GM12878 (cell line): ENCODE data around the gene LIPM. TPM values are rescaled to one million over a fixed set of nuclear protein-coding genes. Genes with fewer than 3 reads are reported as not detected.
A peak's percentile ranks its signal among the peaks of the same experiment; 100 is the strongest.

Source experiments
- ATAC-seq: fragments of 200-7000 bp; cut with Tn5 transposase; 3 replicates; pipeline ENCODE4 v1.9.1; 2020; ENCODE audit warnings: mild to moderate bottlenecking, moderate library complexity
- BruUV-seq: library from RNA; stranded (reverse); fragments of 400-500 nt; replicated peaks from 2 replicates; lab custom pipeline; 2021; lab: Mats Ljungman, UMichigan
- CTCF ChIA-PET: fragments of 300-600 bp; sonication (Branson Sonifier 250); formaldehyde crosslinking; extraction: SDS; loops from one replicate; lab custom pipeline; 2021; ENCODE audit warnings: inconsistent platforms; lab: Yijun Ruan, JAX
- POLR2A ChIA-PET: fragments of 350-600 bp; formaldehyde crosslinking; extraction: SDS; loops from one replicate; lab custom pipeline; 2021; ENCODE audit warnings: inconsistent platforms; lab: Charles Lee
- RAD21 ChIA-PET: fragments of 300-600 bp; sonication (Branson Sonifier 250); formaldehyde crosslinking; loops from one replicate; lab custom pipeline; 2023; ENCODE audit warnings: antibody characterized with exemption; ENCODE audit not compliant: unreplicated experiment; lab: Charles Lee
- SMC1A ChIA-PET: fragments of 300-600 bp; sonication (Branson Sonifier 250); formaldehyde crosslinking; loops from one replicate; lab custom pipeline; 2023; ENCODE audit not compliant: unreplicated experiment, uncharacterized antibody; lab: Charles Lee
- DNase-seq: peaks from one replicate; pipeline ENCODE4 v3.0.0-alpha.2; 2011; ENCODE audit warnings: low read depth, low spot score
- FAIRE-seq: peaks from 3 replicates; lab custom pipeline; 2011; peaks lifted over from hg19 to GRCh38; lab: Jason Lieb, UNC
- H2AFZ ChIP-seq: 2 replicates; pipeline ENCODE4 v1.6.0; 2011; ENCODE audit warnings: low read depth, low read length, control low read depth; ENCODE audit not compliant: control insufficient read depth
- H3K27ac ChIP-seq: 2 replicates; pipeline ENCODE4 v1.5.1; 2011; ENCODE audit warnings: control low read depth; ENCODE audit not compliant: control insufficient read depth, insufficient read depth
- H3K27me3 ChIP-seq, 2 experiments: replicated peaks in 1 of 2; 2 replicates each; pipeline versions ENCODE4 v1.6.0 to v1.6.1; 2011; ENCODE audit warnings: low read length in 1 of 2; ENCODE audit not compliant: control insufficient read depth in 2 of 2, insufficient read depth in 2 of 2
- H3K36me3 ChIP-seq, 2 experiments: 2 replicates each; pipeline ENCODE4 v1.5.1; 2011; ENCODE audit warnings: low read length in 1 of 2; ENCODE audit not compliant: control insufficient read depth in 2 of 2, insufficient read depth in 2 of 2
- H3K4me1 ChIP-seq: 2 replicates; pipeline ENCODE4 v1.6.1; 2011; ENCODE audit warnings: mild to moderate bottlenecking, low read length, moderate library complexity, mixed read lengths; ENCODE audit not compliant: control insufficient read depth, insufficient read depth
- H3K4me2 ChIP-seq: 2 replicates; pipeline ENCODE4 v1.6.0; 2011; ENCODE audit warnings: control low read depth; ENCODE audit not compliant: control insufficient read depth, insufficient read depth
- H3K4me3 ChIP-seq: fragments of 200-600 bp; sonication (generic); 2 replicates; pipeline ENCODE4 v1.5.1; 2016
- H3K79me2 ChIP-seq: 2 replicates; pipeline ENCODE4 v1.6.0; 2011; ENCODE audit warnings: low read length; ENCODE audit not compliant: control insufficient read depth, insufficient read depth
- H3K9ac ChIP-seq: 2 replicates; pipeline ENCODE4 v1.8.0; 2011; ENCODE audit warnings: low read length, control low read depth, mixed read lengths; ENCODE audit not compliant: control insufficient read depth, insufficient read depth
- H3K9me3 ChIP-seq: replicated peaks from 3 replicates; pipeline ENCODE4 v1.5.1; 2011; ENCODE audit warnings: mild to moderate bottlenecking, low read length; ENCODE audit not compliant: control insufficient read depth, insufficient read depth
- H4K20me1 ChIP-seq: 2 replicates; pipeline ENCODE4 v1.6.0; 2011; ENCODE audit not compliant: control insufficient read depth, insufficient read depth
- HDAC6 ChIP-seq: fragments of 200-600 bp; sonication (generic); IDR thresholded peaks from one replicate; pipeline ENCODE4 v1.8.0; 2017; ENCODE audit warnings: antibody characterized with exemption; ENCODE audit not compliant: unreplicated experiment
- JUNB ChIP-seq: IDR thresholded peaks from 2 replicates; pipeline ENCODE4 v1.6.1; 2016; ENCODE audit warnings: antibody characterized with exemption, mild to moderate bottlenecking
- POU2F2 ChIP-seq: IDR thresholded peaks from 3 replicates; pipeline ENCODE4 v1.6.1; 2011; ENCODE audit warnings: low read depth, mild to moderate bottlenecking, low read length, borderline replicate concordance
- WGBS: methylation state at CpG from one replicate; pipeline ENCODE4 v1.1.6; 2016; ENCODE audit warnings: low lambda C conversion rate; ENCODE audit not compliant: insufficient replicate concordance, insufficient coverage; ENCODE audit errors: missing lambda C conversion rate; 5-methylcytosine and 5-hydroxymethylcytosine counted together
- in situ Hi-C: fragments of 300-500 bp; cut with MboI; formaldehyde crosslinking; loops from 9 replicates; pipeline ENCODE4 v1.14.3; 2018; ENCODE audit warnings: mixed read lengths
- intact Hi-C: fragments of 100-400 bp; cut with micrococcal nuclease; formaldehyde crosslinking; loops from one replicate; pipeline ENCODE4 v1.14.2; 2022; ENCODE audit not compliant: unreplicated experiment
- polyA plus RNA-seq, 11 experiments: library from polyadenylated mRNA; depleted of rRNA in 4 of 11; unstranded in 6 of 11; stranded (reverse) in 5 of 11; fragments of >200 nt; fragmentation: Nextera tagmentation in 4 of 11; fragmentation: Illumina TruSeq in 1 of 11; extraction: Ambion mirVana in 4 of 11; extraction: Trizol in 1 of 11; gene quantifications; 1 replicate in 1 of 11; 2 replicates in 10 of 11; pipeline versions ENCODE4 v1.2.1 to v1.2.3, GENCODE V29; 2011 to 2016; ENCODE audit warnings: inconsistent platforms in 2 of 11, missing spikeins in 2 of 11, low read depth in 1 of 11
- total RNA-seq, 4 experiments: library from RNA; depleted of rRNA in 3 of 4; stranded (reverse); fragments of >200 nt in 3 of 4; fragmentation: Illumina TruSeq in 1 of 4; extraction: Trizol in 1 of 4; gene quantifications; 2 replicates each; pipeline versions ENCODE4 v1.2.1 to v1.2.3, GENCODE V29; 2013 to 2021

The LIPM gene
- total and polyA plus RNA-seq, 10 of the 15 experiments (the other 5 are each of a cell fraction or from before 2014, with no cell fraction given) = not detected

DNA sequence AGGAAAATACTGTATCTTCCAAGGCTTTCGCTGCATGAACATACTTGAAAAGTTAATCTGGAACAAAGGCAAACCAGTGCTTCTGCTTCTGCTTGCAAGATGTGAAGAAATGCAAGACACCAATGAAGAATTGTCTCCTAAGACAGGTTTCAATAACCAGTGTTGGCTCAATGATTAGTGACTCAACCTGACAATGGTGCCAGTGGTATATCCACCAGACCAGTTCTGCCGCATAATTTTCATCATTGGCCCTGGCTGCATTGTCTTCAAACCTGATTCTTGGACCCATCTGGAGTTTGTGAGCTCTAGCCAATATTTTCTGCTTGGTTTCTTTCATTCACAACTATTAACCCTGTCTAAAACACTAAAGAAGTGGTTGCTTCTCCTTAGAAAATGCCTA, 63.9 kb downstream of the LIPM start:
- SMC1A ChIA-PET = interaction anchor here (1.0 to 7.2 kb wide), 2 partner anchors 31 to 65 kb away, joined by 5 to 82 read pairs; no protein-coding TSS in a partner anchor
- Histone ChIP-seq H3K79me2 (no peaks in the 10 kb centered on the region), H3K4me3 (no peak overlapping the region), H3K9me3 (no peaks in the 10 kb centered on the region), H3K27me3 (no peaks in the 10 kb centered on the region), H3K9ac (no peak overlapping the region), H3K36me3 (no peaks in the 10 kb centered on the region), H3K4me1 (no peaks in the 10 kb centered on the region), H3K27ac (no peak overlapping the region), H2AFZ (no peak overlapping the region), H3K4me2 (no peak overlapping the region), H4K20me1 (no peaks in the 10 kb centered on the region)
- DNase-seq (no peak), FAIRE-seq (no peak), ATAC-seq (no peak)
- in situ Hi-C loops = no loop called here
- BruUV-seq = no TSS peak
- TF ChIP-seq JUNB = no peak
- CTCF ChIA-PET = interaction anchor here (11.9 kb wide), 1 partner anchor 32 kb away, joined by 160 read pairs; no protein-coding TSS in a partner anchor
- RAD21 ChIA-PET = no interaction called here
- 95% methylated on average over 2 of the region's 2 CpGs for WGBS
- POLR2A ChIA-PET = no interaction called here
- intact Hi-C loops = no loop called here

DNA sequence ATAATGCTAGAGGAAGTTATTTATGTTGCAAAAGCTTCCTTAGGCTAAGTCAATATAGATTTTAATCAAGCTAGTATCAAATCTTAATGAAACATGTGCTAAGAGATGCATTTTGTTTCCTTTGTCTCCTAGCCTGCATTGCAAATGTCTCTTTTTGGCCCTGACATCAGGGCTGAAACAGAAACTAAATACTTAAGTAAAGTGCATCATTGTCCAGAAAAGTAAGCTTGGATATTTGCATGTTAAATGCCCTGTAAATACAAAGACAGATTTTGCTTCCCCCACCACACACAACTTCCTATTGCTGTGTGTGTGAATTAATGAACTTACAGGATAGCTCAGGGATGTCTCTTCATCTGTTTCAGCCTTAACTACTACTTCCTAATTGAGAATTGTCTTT, 67.6 kb downstream of the LIPM start:
- FAIRE-seq (peak; percentile 79), ATAC-seq (peak; percentile 50; the same call in 2 of the 3 replicates), DNase-seq (no peak)
- TF ChIP-seq POU2F2 (peak; percentile 25; the same call in 1 of the 3 replicates), HDAC6 (no peak)
- intact Hi-C loops (no loop called here), in situ Hi-C loops (no loop called here)
- no TSS peak for BruUV-seq
- ChIA-PET SMC1A (interaction anchor here (0.6 to 2.9 kb wide), 14 partner anchors 10 to 483 kb away, joined by 3 to 24 read pairs (median 4); partner anchors contain the start of gene STAMBPL1), RAD21 (interaction anchor here (0.5 to 1.6 kb wide), 4 partner anchors 34 to 120 kb away, joined by 3 to 12 read pairs (median 4); partner anchors contain the start of gene FAS), POLR2A (interaction anchor here (0.6 kb wide), 1 partner anchor 22 kb away, joined by 3 read pairs; no protein-coding TSS in a partner anchor), CTCF (interaction anchor here (1.0 to 11.9 kb wide), 7 partner anchors 14 to 117 kb away, joined by 3 to 160 read pairs (median 4); no protein-coding TSS in a partner anchor)
- no peaks in the 10 kb centered on the region for H3K4me1 ChIP-seq
- no peaks in the 10 kb centered on the region for H4K20me1 ChIP-seq
- no peak overlapping the region for H3K27ac ChIP-seq
- H2AFZ ChIP-seq = peak overlapping the region; percentile 45; the same call in 1 of the 2 replicates
- H3K9ac ChIP-seq = no peak overlapping the region
- no peaks in the 10 kb centered on the region for H3K27me3 ChIP-seq
- no peaks in the 10 kb centered on the region for H3K36me3 ChIP-seq
- no peaks in the 10 kb centered on the region for H3K79me2 ChIP-seq
- no peak overlapping the region for H3K4me2 ChIP-seq
- no peaks in the 10 kb centered on the region for H3K9me3 ChIP-seq
- H3K4me3 ChIP-seq = no peak overlapping the region

Other genes with a start within 250 kb of the LIPM start
Only the 7 nearest of the 9 such genes appear.
- not detected in 2 replicates for gene LIPF, start 138.3 kb upstream of the LIPM start, total RNA-seq (2014; rRNA removed)
- not detected in 2 replicates for gene LIPF, start 138.3 kb upstream of the LIPM start, total RNA-seq (2014; rRNA removed; fragmentation: Illumina TruSeq; extraction: Trizol)
- gene LIPF, start 138.3 kb upstream of the LIPM start, total RNA-seq (2021) = not detected in 2 replicates
- not detected in 2 replicates for gene LIPF, start 138.3 kb upstream of the LIPM start, polyA plus RNA-seq (2011; rRNA removed)
- not detected in 2 replicates for gene LIPF, start 138.3 kb upstream of the LIPM start, polyA plus RNA-seq (2014; fragmentation: Illumina TruSeq; extraction: Trizol)
- not detected for gene LIPF, start 138.3 kb upstream of the LIPM start, polyA plus RNA-seq (2014; fragmentation: Nextera tagmentation; extraction: Ambion mirVana)
- not detected in 2 replicates for gene LIPF, start 138.3 kb upstream of the LIPM start, polyA plus RNA-seq (2014; rRNA removed)
- gene LIPF, start 138.3 kb upstream of the LIPM start, polyA plus RNA-seq (2016; fragmentation: Nextera tagmentation; extraction: Ambion mirVana) = not detected
- gene LIPK, start 96.5 kb upstream of the LIPM start, total RNA-seq (2014; rRNA removed) = not detected in 2 replicates
- not detected in 2 replicates for gene LIPK, start 96.5 kb upstream of the LIPM start, total RNA-seq (2014; rRNA removed; fragmentation: Illumina TruSeq; extraction: Trizol)
- gene LIPK, start 96.5 kb upstream of the LIPM start, total RNA-seq (2021) = not detected in 2 replicates
- gene LIPK, start 96.5 kb upstream of the LIPM start, polyA plus RNA-seq (2011; rRNA removed) = not detected in 2 replicates
- gene LIPK, start 96.5 kb upstream of the LIPM start, polyA plus RNA-seq (2014; fragmentation: Illumina TruSeq; extraction: Trizol) = not detected in 2 replicates
- not detected for gene LIPK, start 96.5 kb upstream of the LIPM start, polyA plus RNA-seq (2014; fragmentation: Nextera tagmentation; extraction: Ambion mirVana)
- gene LIPK, start 96.5 kb upstream of the LIPM start, polyA plus RNA-seq (2014; rRNA removed) = not detected in 2 replicates
- gene LIPK, start 96.5 kb upstream of the LIPM start, polyA plus RNA-seq (2016; fragmentation: Nextera tagmentation; extraction: Ambion mirVana) = not detected
- gene LIPN, start 42.7 kb upstream of the LIPM start, total RNA-seq (2014; rRNA removed) = 0.23 and 0.44 TPM in 2 replicates
- not detected in 2 replicates for gene LIPN, start 42.7 kb upstream of the LIPM start, total RNA-seq (2014; rRNA removed; fragmentation: Illumina TruSeq; extraction: Trizol)
- not detected in 2 replicates for gene LIPN, start 42.7 kb upstream of the LIPM start, total RNA-seq (2021)
- gene LIPN, start 42.7 kb upstream of the LIPM start, polyA plus RNA-seq (2011; rRNA removed) = not detected in 2 replicates
- gene LIPN, start 42.7 kb upstream of the LIPM start, polyA plus RNA-seq (2014; fragmentation: Illumina TruSeq; extraction: Trizol) = not detected in 2 replicates
- gene LIPN, start 42.7 kb upstream of the LIPM start, polyA plus RNA-seq (2014; fragmentation: Nextera tagmentation; extraction: Ambion mirVana) = not detected
- 0.06 TPM in 1 of 2 replicates, not detected in the other for gene LIPN, start 42.7 kb upstream of the LIPM start, polyA plus RNA-seq (2014; rRNA removed)
- not detected for gene LIPN, start 42.7 kb upstream of the LIPM start, polyA plus RNA-seq (2016; fragmentation: Nextera tagmentation; extraction: Ambion mirVana)
- gene ANKRD22, start 49.1 kb downstream of the LIPM start, total RNA-seq (2014; rRNA removed) = 0.54 and 0.62 TPM in 2 replicates
- gene ANKRD22, start 49.1 kb downstream of the LIPM start, total RNA-seq (2014; rRNA removed; fragmentation: Illumina TruSeq; extraction: Trizol) = 0.51 and 0.98 TPM in 2 replicates
- gene ANKRD22, start 49.1 kb downstream of the LIPM start, total RNA-seq (2021) = 0.48 and 0.56 TPM in 2 replicates
- 0.52 and 0.59 TPM in 2 replicates for gene ANKRD22, start 49.1 kb downstream of the LIPM start, polyA plus RNA-seq (2011; rRNA removed)
- gene ANKRD22, start 49.1 kb downstream of the LIPM start, polyA plus RNA-seq (2014; fragmentation: Illumina TruSeq; extraction: Trizol) = 0.95 and 1.1 TPM in 2 replicates
- 1 to 10 TPM in 1 of 2 experiments, under 1 TPM in 1; 0.92 to 1.3 TPM for gene ANKRD22, start 49.1 kb downstream of the LIPM start, polyA plus RNA-seq (2014; fragmentation: Nextera tagmentation; extraction: Ambion mirVana)
- 0.59 and 0.96 TPM in 2 replicates for gene ANKRD22, start 49.1 kb downstream of the LIPM start, polyA plus RNA-seq (2014; rRNA removed)
- gene ANKRD22, start 49.1 kb downstream of the LIPM start, polyA plus RNA-seq (2016; fragmentation: Nextera tagmentation; extraction: Ambion mirVana) = under 1 TPM; 0.30 to 0.79 TPM
- gene STAMBPL1, start 77.5 kb downstream of the LIPM start, total RNA-seq (2014; rRNA removed) = 44.1 and 48.9 TPM in 2 replicates
- 28.8 and 29.0 TPM in 2 replicates for gene STAMBPL1, start 77.5 kb downstream of the LIPM start, total RNA-seq (2014; rRNA removed; fragmentation: Illumina TruSeq; extraction: Trizol)
- 24.8 and 26.3 TPM in 2 replicates for gene STAMBPL1, start 77.5 kb downstream of the LIPM start, total RNA-seq (2021)
- 42.1 and 55.8 TPM in 2 replicates for gene STAMBPL1, start 77.5 kb downstream of the LIPM start, polyA plus RNA-seq (2011; rRNA removed)
- 24.5 and 29.6 TPM in 2 replicates for gene STAMBPL1, start 77.5 kb downstream of the LIPM start, polyA plus RNA-seq (2014; fragmentation: Illumina TruSeq; extraction: Trizol)
- 10 to 100 TPM in 1 of 2 experiments, 1 to 10 TPM in 1; 7.5 to 13.0 TPM for gene STAMBPL1, start 77.5 kb downstream of the LIPM start, polyA plus RNA-seq (2014; fragmentation: Nextera tagmentation; extraction: Ambion mirVana)
- gene STAMBPL1, start 77.5 kb downstream of the LIPM start, polyA plus RNA-seq (2014; rRNA removed) = 21.2 and 29.6 TPM in 2 replicates
- 10 to 100 TPM; 21.0 to 21.5 TPM for gene STAMBPL1, start 77.5 kb downstream of the LIPM start, polyA plus RNA-seq (2016; fragmentation: Nextera tagmentation; extraction: Ambion mirVana)
- 25.3 and 32.5 TPM in 2 replicates for gene ACTA2, start 150.0 kb downstream of the LIPM start, total RNA-seq (2014; rRNA removed)
- gene ACTA2, start 150.0 kb downstream of the LIPM start, total RNA-seq (2014; rRNA removed; fragmentation: Illumina TruSeq; extraction: Trizol) = 19.1 and 19.7 TPM in 2 replicates
- 38.4 and 39.2 TPM in 2 replicates for gene ACTA2, start 150.0 kb downstream of the LIPM start, total RNA-seq (2021)
- 18.1 and 32.2 TPM in 2 replicates for gene ACTA2, start 150.0 kb downstream of the LIPM start, polyA plus RNA-seq (2011; rRNA removed)
- gene ACTA2, start 150.0 kb downstream of the LIPM start, polyA plus RNA-seq (2014; fragmentation: Illumina TruSeq; extraction: Trizol) = 39.5 and 39.9 TPM in 2 replicates
- gene ACTA2, start 150.0 kb downstream of the LIPM start, polyA plus RNA-seq (2014; fragmentation: Nextera tagmentation; extraction: Ambion mirVana) = 10 to 100 TPM in 1 of 2 experiments, 1 to 10 TPM in 1; 7.4 to 11.6 TPM
- 23.9 and 32.0 TPM in 2 replicates for gene ACTA2, start 150.0 kb downstream of the LIPM start, polyA plus RNA-seq (2014; rRNA removed)
- gene ACTA2, start 150.0 kb downstream of the LIPM start, polyA plus RNA-seq (2016; fragmentation: Nextera tagmentation; extraction: Ambion mirVana) = 10 to 100 TPM; 75.4 to 78.2 TPM
- gene FAS, start 188.1 kb downstream of the LIPM start, total RNA-seq (2014; rRNA removed) = 70.0 and 85.3 TPM in 2 replicates
- 78.2 and 82.0 TPM in 2 replicates for gene FAS, start 188.1 kb downstream of the LIPM start, total RNA-seq (2014; rRNA removed; fragmentation: Illumina TruSeq; extraction: Trizol)
- gene FAS, start 188.1 kb downstream of the LIPM start, total RNA-seq (2021) = 61.1 and 62.9 TPM in 2 replicates
- gene FAS, start 188.1 kb downstream of the LIPM start, polyA plus RNA-seq (2011; rRNA removed) = 147 and 217 TPM in 2 replicates
- gene FAS, start 188.1 kb downstream of the LIPM start, polyA plus RNA-seq (2014; fragmentation: Illumina TruSeq; extraction: Trizol) = 89.8 and 117 TPM in 2 replicates
- gene FAS, start 188.1 kb downstream of the LIPM start, polyA plus RNA-seq (2014; fragmentation: Nextera tagmentation; extraction: Ambion mirVana) = 10 to 100 TPM; 50.1 to 54.9 TPM
- 46.4 and 55.8 TPM in 2 replicates for gene FAS, start 188.1 kb downstream of the LIPM start, polyA plus RNA-seq (2014; rRNA removed)
- 10 to 100 TPM; 69.9 to 73.7 TPM for gene FAS, start 188.1 kb downstream of the LIPM start, polyA plus RNA-seq (2016; fragmentation: Nextera tagmentation; extraction: Ambion mirVana)